NCI-H1105 (cell line): ENCODE measurements around the gene SKA2.
"Not testable (repeated sequence)": the region's sequence is repeated elsewhere in the genome, so short reads cannot be mapped to it uniquely, and the experiment has no call there.

Experiments
- DNase-seq: peaks from one replicate; lab custom pipeline; 2025; lab: John Stamatoyannopoulos, UW

The SKA2 gene

GRCh38 chr17:59097876-59098275, 57.1 kb downstream of the SKA2 start:
- DNase-seq = no peak

- DNase-seq = no peak
These were observed 60.0 kb downstream of the SKA2 start for GRCh38 chr17:59094861-59095530.

- no peak for DNase-seq
These were observed 61.2 kb downstream of the SKA2 start for GRCh38 chr17:59093702-59094231.

- DNase-seq = no peak
These were observed 61.8 kb downstream of the SKA2 start for GRCh38 chr17:59093145-59093701.

GRCh38 chr17:59090593-59090992, 64.4 kb downstream of the SKA2 start:
- not testable (repeated sequence) for DNase-seq

GRCh38 chr17:59084154-59084553, 70.8 kb downstream of the SKA2 start:
- no peak for DNase-seq

GRCh38 chr17:59074494-59074893, 80.5 kb downstream of the SKA2 start:
- DNase-seq = no peak

GRCh38 chr17:59073972-59074371, 81.0 kb downstream of the SKA2 start:
- DNase-seq = no peak

- no peak for DNase-seq
These were observed 85.1 kb downstream of the SKA2 start for GRCh38 chr17:59069856-59070255.

GRCh38 chr17:59067756-59068155, 87.2 kb downstream of the SKA2 start:
- no peak for DNase-seq

GRCh38 chr17:59067340-59067739, 87.6 kb downstream of the SKA2 start:
- no peak for DNase-seq

- DNase-seq = no peak
These were observed 92.5 kb downstream of the SKA2 start for GRCh38 chr17:59062509-59062908.
